Adrenal gland (tissue), 5 donors: Measurements from ENCODE around the gene LRRC56.

Source experiments
- POLR2A ChIP-seq, 2 donors: fragments of 450-650 bp; IDR thresholded peaks; one replicate each; pipeline ENCODE4 v1.6.1; 2017; ENCODE audit warnings: antibody characterized with exemption in 2 of 2, mild to moderate bottlenecking in 2 of 2, moderate library complexity in 1 of 2
- TF ChIP-seq, protein P1 (sequence below), 6 experiments: fragments of 450-650 bp in 4 of 6; fragments of 200-600 bp in 2 of 6; sonication (generic) in 1 of 6; IDR thresholded peaks; 1 replicate in 5 of 6; 2 replicates in 1 of 6; pipeline versions ENCODE4 v1.5.1 to v1.8.0; 2016 to 2021; ENCODE audit warnings: antibody characterized with exemption in 6 of 6, mild to moderate bottlenecking in 2 of 6, moderate library complexity in 1 of 6
- donor health status: DM: no; HTN: no; CAD: no.

DNA sequence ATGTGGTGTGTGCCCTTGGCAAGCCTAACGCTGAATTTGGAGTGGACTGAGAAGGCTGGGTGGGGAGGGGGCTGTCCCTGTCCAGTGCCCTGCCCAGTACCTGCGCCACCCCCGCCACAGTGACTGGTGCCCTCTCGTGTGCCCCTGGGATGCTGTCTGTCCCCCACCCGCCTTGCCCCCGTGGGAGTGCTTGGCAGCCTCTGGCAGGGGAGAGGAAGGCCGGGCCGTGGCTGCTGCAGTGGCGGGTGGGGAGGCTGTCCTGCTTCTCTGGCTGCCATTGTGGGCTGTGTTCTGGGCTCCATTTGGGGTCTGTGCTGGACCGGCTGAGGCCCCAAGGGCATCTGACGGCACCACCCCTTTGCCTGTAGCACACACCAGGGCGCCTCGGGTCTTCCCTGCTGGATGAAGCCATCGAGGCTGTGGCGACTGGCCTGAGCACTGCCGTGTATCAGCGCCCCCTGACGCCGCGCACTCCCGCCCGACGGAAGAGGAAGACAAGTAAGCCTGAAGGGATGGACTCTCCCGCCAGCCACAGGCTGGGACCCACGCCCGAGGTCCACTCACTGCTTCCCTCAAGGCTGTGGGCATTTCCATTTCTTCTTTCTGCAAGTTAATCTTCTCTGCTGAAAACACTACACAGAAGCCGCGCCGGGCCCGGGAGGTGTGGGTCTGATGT, 60.8 kb downstream of the LRRC56 start:
- no peak for TF ChIP-seq POLR2A (IDR thresholded peaks at IDR 0.05)
- TF ChIP-seq, protein P1, sequence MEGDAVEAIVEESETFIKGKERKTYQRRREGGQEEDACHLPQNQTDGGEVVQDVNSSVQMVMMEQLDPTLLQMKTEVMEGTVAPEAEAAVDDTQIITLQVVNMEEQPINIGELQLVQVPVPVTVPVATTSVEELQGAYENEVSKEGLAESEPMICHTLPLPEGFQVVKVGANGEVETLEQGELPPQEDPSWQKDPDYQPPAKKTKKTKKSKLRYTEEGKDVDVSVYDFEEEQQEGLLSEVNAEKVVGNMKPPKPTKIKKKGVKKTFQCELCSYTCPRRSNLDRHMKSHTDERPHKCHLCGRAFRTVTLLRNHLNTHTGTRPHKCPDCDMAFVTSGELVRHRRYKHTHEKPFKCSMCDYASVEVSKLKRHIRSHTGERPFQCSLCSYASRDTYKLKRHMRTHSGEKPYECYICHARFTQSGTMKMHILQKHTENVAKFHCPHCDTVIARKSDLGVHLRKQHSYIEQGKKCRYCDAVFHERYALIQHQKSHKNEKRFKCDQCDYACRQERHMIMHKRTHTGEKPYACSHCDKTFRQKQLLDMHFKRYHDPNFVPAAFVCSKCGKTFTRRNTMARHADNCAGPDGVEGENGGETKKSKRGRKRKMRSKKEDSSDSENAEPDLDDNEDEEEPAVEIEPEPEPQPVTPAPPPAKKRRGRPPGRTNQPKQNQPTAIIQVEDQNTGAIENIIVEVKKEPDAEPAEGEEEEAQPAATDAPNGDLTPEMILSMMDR (IDR thresholded peaks at IDR 0.05), result no peak
